CD4-positive, alpha-beta T cell treated with Interleukin-6 at 100 ng/mL for 8 hours (primary cell): Measurements from ENCODE around the gene MYH10.
"Not testable (repeated sequence)": the region's sequence is repeated elsewhere in the genome, so short reads cannot be mapped to it uniquely, and the experiment has no call there.

Experiments
- DNase-seq: peaks from one replicate; pipeline ENCODE4 v3.0.0-alpha.2; 2020; ENCODE audit warnings: mixed read lengths, low spot score

Gene MYH10

DNA sequence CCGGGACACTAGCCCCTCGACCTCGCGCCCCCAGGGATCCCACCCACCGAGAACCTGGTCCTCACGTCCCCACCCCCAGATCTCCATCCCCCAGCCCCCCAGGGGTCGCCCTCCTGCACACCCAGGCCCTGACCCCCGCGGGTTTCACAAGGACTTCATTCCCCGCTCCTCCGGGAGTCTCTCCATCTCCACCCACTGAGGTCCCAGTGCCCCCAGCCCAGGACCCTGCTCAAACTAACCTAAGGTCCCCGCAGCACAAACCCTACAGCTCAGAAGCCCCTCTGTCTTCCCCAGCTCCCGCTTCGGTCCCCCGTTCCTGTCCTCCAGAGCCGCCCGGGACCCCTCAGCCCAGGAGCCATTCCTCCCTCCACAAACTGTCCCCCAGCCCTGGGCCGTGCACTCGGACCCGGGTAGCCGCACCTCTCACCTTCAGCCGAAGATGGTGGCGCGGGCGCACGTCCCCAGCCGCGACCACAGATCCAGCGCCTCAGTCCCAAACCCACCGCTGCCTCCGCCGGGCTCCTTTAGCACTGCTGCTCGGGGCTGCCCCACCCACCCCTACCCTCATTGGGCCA, at the start of gene MYH10:
Gene MYH10, minus strand, starts transcription at position 499 of the 575 bp plus-strand sequence. CDS start 7,479 bp downstream, outside the sequence.
- DNase-seq: no peak

DNA sequence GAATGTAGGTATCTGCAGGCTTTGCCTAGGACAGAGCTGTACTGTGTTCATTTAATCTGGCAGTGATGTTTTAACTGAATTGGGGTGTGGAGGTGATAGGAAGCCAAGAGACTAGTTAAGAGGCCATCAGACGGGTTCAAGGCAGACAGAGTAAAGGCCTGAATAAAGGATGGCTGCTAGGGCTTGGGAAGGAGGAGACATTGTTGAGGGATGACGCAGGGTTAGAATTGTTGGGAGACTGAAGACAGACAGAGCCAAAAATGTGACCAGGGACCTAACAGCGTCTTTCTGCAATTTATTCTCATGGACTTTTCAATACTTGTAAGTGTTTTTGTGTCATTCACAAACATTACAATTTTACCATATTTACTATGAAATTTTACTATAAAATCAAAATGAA, 48.6 kb upstream of the MYH10 start:
- DNase-seq: no peak

DNA sequence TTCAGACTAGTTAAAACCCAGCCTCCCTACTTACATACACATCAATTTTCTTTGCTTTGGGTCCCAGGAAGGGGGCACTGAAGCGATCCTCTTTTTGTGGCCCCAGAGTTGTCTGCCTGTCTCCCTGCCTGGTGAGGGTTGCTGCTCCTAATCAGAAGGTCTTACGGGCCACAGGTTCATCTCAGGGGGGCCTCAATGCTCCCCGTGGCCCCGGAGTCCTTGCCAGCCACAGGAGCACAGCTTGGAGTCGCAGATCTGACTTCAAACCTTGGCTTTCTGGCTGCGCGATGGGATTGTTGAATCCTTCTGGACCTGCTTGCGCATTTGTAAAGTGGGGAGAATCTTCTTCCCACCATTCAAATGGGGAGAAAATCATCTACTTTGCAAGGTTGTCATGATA, 44.8 kb upstream of the MYH10 start:
- no peak for DNase-seq

DNA sequence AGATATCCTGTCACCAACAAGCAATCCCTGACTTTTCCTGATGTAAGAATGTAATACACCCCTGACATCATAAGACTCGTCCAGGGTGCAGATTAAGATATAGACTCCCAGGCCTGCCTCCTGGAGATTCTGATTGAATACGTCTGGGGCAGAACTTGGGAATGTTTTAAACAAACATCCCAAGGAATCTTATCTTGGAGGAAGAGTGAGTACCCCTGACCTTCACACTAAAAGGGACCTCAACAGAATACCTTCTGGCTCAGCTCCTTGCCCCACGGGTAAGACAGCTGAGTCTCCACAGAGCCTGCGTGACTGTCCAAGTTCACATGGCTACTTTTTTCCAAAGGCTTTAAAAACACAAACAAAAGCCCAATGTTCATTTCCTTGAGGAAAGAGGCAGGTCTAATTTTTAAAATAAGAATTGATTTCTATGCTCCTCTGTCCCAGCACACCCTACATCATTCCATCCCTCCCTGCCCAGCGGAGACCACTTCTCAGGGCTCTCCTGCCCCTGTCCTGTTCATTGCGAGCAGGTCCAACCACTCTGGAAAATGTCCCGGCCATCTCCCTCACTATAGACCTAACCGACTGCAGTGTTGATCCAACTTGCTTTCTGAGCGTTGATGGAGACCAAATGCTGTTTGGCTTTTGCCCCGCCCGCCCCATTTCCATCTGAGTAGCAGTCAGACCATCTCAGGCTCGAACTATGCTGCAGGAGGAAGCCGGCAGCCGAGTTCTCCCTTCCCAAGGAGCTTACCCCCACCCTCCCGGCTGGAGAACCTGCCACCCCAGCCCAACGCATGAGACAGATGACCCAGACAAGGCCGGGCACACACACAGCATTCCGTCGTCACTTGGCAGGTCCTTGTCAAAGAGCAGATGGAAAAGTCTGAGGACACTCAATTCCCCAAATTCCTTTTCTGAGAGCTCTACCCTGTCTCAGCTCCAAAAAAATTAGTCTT, 44.1 kb upstream of the MYH10 start:
- no peak for DNase-seq

DNA sequence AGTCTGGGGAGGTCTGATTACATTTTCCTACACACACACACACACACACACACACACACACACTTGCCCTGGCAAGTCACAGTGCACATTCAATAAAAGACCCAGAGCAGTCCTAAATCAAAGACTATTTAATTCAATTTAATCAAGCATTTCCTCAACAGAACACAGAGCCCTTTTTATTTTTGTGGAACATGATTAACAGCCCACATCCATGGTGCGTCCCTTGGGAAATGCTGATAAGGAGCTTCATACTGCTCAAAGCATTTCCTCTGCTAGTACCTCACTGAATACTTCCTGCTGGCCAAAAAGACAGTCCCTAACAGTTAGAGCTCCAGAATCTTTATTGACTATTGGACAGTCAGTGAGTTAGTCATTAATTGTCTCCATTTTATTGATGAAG, 43.1 kb upstream of the MYH10 start:
- no peak for DNase-seq

DNA sequence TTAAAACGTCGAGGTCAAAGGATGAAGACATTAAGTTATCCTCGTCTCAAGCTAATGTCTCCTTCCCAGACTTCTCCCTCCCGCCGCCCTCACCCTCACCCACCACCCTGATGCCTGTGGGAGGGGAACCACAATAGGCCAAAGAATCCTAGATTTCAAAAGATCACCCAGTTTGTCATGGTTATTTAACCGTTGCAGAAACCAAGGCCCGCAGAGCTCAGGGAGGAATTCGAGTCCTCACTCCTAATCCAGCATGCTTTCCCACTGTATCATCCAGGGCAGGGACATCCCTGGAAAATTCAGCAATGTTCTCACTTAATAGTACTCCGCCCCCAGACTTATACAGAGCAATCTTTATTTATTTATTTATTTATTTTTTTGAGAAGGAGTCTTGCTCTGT, 41.8 kb upstream of the MYH10 start:
- no peak for DNase-seq

DNA sequence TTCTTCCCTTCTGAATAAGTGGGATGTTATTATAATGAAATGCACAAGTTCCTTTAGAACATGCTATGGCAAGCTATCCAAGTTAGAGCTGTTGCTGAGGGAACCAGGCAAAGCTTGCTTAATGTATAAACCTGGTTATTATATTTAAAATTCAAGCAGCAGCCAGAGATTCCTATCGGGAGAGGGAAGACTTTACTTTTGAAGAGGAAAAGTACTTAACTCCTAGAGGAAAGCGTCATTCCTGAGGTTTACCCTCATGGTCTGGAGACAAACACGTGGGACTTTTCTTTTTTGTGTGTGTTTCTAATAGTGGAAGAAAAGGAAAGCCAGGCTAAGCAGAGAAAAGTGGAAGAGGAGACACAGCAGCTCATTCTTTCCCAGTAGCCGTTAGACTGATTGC, 39.9 kb upstream of the MYH10 start:
- DNase-seq: no peak

DNA sequence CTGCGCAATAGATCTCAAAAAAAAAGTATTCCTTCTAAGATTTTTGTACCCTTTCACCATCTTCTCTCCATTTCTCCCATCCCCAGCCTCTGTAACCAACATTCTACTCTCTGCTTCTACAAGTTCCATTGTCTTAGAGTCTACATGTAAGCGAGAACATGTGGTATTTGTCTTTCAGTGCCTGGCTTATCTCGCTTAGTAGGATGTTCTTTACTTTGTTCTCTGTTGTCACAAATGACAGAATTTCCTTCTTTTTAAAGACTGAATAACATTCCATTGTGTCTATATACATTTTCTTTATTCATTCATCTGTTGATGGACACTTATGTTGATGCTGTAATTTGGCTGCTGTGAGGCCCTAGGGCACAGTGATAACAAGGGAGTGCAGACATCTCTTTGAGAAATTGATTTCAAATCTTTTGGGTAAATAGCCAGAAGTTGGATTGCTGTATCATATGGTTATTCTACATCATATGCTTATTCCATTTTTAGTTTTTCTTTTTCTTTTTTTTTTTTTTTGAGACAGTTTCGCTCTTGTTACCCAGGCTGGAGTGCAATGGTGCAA, 37.7 kb upstream of the MYH10 start:
- no peak for DNase-seq

DNA sequence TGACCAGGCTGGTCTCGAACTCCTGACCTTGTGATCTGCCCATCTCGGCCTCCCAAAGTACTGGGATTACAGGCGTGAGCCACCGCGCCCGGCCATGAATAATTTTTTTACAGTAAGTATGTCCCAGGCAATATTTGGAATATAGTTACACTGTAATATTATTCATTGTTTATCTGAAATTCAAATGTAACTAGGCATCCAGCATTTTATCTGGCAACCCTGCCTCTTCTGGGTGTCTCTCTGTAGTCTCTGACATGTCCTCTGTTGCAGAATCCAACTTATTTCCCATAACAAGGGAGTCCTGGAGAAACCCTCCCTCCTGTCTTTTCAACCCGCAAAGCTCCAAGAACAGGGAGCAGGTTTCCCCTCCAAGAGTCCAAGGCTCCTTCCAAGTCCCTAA, 36.9 kb upstream of the MYH10 start:
- DNase-seq: no peak

DNA sequence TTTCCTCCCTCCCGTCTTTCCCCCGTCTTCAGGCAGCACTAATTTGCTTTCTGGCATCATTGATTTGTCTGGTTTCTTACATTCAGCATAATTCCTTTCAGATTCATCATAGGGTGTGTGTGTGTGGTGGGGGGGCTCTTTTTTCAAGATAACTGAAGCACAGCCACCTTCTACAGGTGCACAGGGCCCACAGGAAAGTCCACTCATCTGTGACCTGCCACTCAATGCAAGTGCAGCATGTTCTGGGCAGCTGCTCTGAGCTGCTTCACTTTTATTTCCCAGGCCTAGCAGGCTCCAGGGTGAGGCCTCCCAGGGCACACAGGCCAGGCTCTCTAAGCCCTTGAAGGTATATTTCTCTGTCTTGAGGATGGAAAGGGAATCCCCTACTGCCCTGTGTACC, 35.2 kb upstream of the MYH10 start:
- no peak for DNase-seq

DNA sequence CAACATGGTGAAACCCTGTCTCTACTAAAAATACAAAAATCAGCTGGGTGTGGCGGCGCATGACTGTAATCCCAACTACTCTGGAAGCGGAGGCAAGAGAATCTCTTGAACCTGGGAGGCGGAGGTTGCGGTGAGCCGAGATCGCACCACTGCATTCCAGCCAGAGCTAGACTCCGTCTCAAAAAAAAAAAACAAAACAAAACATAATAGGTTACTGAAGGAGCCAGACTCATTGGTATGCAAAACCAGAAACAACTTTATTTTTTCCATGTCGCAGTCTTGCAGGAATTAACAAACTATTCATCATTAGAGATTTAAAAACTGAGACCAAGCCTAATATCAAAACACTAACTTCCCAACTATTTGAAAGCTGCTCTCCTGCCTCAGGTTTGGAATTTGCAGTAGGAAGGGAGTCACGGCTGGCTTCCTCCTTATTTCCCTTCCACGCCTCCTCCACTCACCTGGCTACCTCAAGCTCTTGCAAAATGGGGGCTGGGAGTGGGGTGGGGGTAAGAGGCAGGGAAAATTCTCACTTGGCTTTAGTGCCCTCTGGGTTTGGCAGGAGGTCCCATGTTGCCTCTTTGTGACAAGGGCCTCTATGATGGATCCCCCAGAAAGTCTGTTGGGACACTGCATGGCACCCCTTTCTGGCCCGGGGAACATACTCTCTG, 34.1 kb upstream of the MYH10 start:
- DNase-seq: no peak

DNA sequence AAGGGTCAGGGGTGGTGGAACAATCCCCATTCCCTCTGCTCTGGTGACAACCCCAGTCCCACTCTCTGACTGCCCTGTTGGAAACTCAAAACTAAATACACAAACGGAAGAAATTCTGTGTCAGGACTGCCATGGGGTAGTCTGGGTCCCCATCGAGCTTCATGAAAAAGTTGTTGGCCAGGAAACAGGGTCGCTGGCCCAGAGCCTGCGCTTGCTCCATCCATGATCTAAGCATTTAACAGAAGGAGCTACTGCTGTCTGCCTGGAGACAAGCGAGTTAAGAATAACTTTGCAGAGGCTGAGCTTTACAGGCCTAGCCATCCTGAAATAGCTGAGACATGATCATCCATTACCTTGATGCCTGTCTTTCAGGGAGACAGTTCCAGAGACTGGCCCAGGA, 32.4 kb upstream of the MYH10 start:
- DNase-seq: no peak

DNA sequence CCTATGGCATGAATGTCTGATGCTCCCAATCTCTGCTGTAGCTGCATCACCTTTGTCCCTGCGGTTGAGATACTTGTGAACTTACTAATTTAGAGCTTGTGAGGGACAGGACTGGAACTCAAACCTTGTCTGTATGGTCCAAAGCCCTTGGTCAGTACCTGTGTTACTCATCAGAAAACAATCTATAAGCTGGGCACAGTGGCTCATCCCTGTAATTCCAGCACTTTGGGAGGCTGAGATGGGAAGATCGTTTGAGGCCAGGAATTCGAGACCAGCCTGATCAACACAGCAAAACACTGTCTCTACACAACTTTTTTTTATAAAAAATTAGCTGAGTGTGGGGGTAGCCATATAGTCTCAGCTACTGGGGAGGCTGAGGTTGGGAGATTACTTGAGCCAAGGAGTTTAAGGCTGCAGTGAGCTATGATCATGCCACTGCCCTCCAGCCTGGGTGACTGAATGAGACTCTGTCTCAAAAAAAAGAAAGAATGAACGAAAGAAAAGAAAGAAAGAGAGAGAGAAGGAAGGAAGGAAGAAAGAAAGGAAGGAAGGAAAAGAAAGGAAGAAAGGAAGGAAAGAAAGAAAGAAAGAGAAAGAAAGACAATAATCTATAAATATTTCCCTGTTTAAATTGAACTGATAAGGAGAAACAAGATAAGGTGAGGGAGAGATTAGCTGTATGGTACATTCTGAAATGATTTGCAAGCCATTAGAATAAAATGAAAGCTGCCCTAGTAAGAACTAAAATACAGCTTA, 31.7 kb upstream of the MYH10 start:
- DNase-seq: no peak

DNA sequence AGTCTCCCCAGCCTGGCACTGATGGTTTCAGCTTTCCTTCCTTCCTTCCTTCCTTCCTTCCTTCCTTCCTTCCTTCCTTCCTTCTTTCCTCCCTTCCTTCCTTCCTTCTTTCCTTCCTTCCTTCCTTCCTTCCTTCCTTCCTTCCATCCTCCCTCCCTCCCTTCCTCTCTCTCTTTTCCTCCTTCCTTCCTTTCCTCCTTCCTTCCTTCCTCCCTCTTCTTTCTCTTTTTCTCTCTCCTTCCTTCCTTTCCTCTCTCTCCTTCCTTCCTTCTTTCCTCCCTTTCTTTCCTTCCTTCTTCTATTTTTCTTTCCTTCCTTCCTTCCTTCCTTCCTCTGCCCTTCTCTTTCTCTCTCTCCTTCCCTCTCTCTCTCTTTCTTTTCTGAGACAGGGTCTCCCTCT, 30.2 kb upstream of the MYH10 start:
- DNase-seq: not testable (repeated sequence)

DNA sequence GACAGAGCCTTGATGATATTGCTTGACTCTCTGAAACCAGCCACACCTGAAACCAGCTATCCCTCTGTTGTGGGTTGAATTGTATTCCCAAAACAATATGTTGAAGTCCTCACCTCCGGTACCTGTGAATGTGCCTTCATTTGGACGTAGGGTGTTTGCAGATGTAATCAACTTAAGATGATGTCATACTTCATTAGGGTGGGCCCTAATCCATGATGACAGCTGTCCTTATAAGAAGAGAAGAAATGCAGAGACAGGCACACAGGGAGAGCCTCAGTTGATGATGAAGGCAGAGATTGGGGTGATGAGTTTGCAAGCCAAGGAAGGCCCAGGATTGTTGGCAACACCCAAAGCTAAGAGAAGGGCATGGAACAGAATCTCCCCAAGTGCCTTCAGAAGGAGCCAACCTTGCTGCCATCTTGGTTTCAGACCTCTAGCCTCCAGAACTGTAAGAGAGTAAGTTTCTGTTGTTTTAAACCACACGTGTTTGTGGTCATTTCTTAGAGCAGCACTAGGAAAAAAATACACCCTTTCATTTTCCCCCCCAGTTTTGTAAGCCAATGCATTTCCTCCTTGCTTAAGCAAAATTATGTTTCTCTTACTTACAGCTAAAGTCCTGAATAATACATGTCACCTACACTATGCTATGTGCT, 29.4 kb upstream of the MYH10 start:
- no peak for DNase-seq

DNA sequence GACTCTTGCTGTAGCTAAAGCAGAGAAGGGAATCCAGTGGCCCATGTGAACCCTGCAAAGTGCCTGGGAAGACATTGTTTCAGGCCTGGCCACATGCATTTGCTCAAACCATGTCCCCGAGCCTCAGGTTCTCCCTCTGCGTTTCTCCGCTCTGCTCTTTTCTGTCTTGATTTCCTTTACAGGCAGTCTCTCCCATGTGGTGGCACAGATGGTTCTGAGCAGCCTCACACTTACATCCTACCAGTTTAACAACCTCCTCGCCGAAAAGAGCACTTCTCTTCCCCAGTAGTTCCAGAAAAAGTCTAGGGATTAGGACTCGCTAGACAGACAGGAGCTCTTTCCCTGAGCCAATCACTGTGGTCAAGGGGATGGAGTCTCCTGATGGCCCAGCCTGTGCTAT, 28.3 kb upstream of the MYH10 start:
- DNase-seq: no peak

DNA sequence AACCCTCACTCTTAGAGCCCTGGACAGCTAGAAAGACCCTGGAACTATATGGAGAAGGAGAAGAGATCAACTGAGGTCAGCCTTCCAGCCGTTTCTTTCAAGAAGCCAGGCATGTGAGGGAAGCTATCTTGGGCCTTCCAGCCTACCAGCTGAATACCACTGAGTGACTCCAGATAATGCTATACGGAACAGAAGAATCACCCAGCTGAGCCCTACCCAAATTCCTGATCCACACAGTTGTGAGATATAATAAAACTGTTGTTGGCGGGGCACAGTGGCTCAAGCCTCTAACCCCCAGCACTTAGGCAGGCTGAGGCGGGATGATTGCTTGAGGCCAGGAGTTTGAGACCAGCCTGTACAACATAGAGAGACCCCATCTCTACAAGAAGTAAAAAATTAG, 26.2 kb upstream of the MYH10 start:
- no peak for DNase-seq

DNA sequence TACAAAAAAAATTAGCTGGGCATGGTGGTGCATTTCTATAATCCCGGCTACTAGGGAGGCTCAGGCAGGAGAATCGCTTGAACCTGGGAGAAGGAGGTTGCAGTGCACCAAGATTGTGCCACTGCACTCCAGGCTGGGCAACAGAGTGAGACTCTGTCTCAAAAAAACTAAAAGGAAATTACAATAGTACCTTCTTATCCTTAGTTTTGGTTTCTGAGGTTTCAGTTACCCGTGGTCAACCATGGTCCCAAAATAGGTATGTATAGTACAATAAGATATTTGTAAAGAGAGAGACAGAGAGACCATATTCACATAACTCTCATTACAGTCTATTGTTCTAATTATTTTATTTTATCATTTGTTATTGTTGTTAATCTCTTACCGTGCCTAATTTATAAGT, 24.3 kb upstream of the MYH10 start:
- DNase-seq: no peak

DNA sequence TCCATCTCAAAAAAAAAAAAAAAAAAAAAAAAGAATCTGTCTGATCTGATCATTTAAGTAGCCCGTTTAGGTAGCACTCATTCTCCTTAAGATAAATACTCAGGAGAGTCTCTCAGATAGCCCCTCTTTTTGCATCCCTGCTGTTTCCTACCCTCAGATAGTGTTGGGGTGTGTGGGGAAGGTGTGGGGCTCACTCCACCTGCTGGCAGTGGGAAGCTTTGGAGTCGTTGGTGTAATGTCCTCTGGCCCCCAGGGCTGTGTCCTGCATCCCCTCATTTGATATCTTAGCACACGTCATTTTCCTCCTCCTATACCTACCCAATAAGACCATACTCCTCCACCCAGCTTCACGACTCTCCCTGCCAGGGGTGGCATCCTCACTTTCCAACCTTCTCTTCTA, 20.5 kb upstream of the MYH10 start:
- no peak for DNase-seq

DNA sequence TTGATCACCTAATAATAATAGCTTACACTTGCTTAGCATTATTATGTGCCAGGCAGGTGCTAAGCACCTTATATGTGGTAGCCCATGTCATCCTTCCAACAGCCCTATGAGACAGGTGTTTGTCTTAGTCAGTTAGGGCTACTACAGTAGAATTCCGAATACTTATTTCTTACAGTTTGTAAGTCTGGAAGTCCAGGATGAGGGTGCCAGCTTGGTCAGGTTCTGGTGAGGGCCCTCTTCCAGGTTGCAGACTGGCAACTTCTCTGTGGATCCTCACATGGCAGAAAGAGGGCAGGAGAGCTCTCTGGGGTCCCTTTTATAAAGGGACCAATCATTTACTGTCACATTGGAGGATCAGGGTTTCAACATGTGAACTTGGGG, 19.6 kb upstream of the MYH10 start:
- DNase-seq: no peak
